Measurements from ENCODE around the gene ARRDC5.
"Not testable (repeated sequence)": the region's sequence is repeated elsewhere in the genome, so short reads cannot be mapped to it uniquely, and the experiment has no call there.

The ARRDC5 gene

DNA sequence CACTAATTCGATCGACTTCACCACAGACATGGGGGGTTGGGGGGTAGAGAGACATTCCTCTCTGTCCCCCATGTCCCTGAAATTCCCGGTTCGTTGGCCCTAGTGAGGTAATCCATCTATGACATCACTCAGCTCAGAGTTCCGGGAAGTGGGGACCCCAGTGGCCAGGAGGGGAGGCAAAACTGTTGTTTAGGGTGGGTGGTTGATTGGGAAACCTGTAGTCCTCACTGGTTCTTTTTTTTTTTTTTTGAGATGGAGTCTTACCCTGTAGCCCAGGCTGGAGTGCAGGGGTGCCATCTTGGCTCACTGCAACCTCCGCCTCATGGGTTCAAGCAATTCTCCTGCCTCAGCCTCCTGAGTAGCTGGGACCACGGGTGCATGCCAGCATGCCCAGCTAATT lies at the start of gene ARRDC5:
Gene ARRDC5, minus strand, starts transcription at position 101 of the 400 bp plus-strand sequence. Its CDS starts 71 bp downstream, at position 30.
- H3K4me1 ChIP-seq (ENCODE audit: insufficient read depth, low read length), result no peaks in the 10 kb centered on the region
- ATAC-seq (ENCODE audit: insufficient read depth, low read depth) (no peak), DNase-seq (no peak)
- H3K9me3 ChIP-seq (ENCODE audit: insufficient read depth, low read length, severe bottlenecking), result no peaks in the 10 kb centered on the region
- H2AFZ ChIP-seq (ENCODE audit: low read depth, low read length), result no peak within 1 kb of the TSS
- no peaks in the 10 kb centered on the region for H3K36me3 ChIP-seq (ENCODE audit: insufficient read depth, low read length)
- no peaks in the 10 kb centered on the region for H3K27me3 ChIP-seq (ENCODE audit: insufficient read depth, low read length, poor library complexity)
- TF ChIP-seq, protein P1, sequence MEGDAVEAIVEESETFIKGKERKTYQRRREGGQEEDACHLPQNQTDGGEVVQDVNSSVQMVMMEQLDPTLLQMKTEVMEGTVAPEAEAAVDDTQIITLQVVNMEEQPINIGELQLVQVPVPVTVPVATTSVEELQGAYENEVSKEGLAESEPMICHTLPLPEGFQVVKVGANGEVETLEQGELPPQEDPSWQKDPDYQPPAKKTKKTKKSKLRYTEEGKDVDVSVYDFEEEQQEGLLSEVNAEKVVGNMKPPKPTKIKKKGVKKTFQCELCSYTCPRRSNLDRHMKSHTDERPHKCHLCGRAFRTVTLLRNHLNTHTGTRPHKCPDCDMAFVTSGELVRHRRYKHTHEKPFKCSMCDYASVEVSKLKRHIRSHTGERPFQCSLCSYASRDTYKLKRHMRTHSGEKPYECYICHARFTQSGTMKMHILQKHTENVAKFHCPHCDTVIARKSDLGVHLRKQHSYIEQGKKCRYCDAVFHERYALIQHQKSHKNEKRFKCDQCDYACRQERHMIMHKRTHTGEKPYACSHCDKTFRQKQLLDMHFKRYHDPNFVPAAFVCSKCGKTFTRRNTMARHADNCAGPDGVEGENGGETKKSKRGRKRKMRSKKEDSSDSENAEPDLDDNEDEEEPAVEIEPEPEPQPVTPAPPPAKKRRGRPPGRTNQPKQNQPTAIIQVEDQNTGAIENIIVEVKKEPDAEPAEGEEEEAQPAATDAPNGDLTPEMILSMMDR (IDR thresholded peaks at IDR 0.05; ENCODE audit: borderline replicate concordance, extremely low read depth, low read length, poor library complexity, severe bottlenecking), result no peak
- no peak for TF ChIP-seq EZH2 (IDR thresholded peaks at IDR 0.05; ENCODE audit: borderline replicate concordance, low read depth, low read length, severe bottlenecking)
- no peak within 1 kb of the TSS for H3K4me3 ChIP-seq (ENCODE audit: low read depth in 1 of 2, low read length in 2 of 2)
- no peaks in the 10 kb centered on the region for H3K79me2 ChIP-seq (ENCODE audit: insufficient read depth, low read length)
- no peak within 1 kb of the TSS for H3K9ac ChIP-seq (ENCODE audit: low read depth, low read length)
- no peak within 1 kb of the TSS for H3K4me2 ChIP-seq (ENCODE audit: insufficient read depth, low read length)
- no peak within 1 kb of the TSS for H3K27ac ChIP-seq (ENCODE audit: low read length)
- H4K20me1 ChIP-seq (ENCODE audit: insufficient read depth, low read length), result no peaks in the 10 kb centered on the region

DNA sequence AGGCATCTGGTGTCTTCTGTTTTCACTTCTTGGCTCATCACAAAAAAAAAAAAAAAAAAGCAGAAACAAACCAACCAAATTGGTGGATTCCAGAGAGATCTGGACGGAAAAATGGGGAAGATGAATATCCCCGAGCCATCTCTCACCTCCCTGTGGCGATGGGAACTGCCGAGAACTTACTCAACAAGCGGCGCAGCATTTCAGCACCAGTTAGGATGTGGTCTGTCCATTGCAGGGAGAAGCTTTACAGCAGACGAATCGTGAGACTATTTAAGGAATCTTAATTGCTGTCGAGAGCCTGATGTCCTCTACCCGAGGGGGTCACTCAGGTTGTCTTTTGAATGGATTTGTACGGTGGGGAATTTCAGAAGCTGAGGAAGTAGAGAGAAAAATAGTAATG lies 49.0 kb upstream of the ARRDC5 start:
- peaks cover 26% of the 10 kb centered on the region; the same call in 1 of the 2 replicates for H4K20me1 ChIP-seq (ENCODE audit: insufficient read depth, low read length)
- TF ChIP-seq EZH2 (IDR thresholded peaks at IDR 0.05; ENCODE audit: borderline replicate concordance, low read depth, low read length, severe bottlenecking), result no peak
- TF ChIP-seq, protein P1 (IDR thresholded peaks at IDR 0.05; ENCODE audit: borderline replicate concordance, extremely low read depth, low read length, poor library complexity, severe bottlenecking), result no peak
- H3K36me3 ChIP-seq (ENCODE audit: insufficient read depth, low read length), result peaks cover 96% of the 10 kb centered on the region

DNA sequence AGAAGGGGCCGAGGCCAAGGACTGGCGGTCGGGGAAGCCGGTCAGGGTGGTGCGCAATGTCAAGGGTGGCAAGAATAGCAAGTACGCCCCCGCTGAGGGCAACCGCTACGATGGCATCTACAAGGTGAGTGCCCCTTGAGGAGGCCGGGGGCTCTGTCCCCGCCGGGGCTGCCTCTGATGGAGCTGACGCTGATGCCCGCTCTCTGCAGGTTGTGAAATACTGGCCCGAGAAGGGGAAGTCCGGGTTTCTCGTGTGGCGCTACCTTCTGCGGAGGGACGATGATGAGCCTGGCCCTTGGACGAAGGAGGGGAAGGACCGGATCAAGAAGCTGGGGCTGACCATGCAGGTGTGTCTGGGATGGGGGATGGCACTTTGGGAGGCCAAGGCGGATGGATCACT lies 48.0 kb upstream of the ARRDC5 start:
- Histone ChIP-seq H4K20me1 (ENCODE audit: insufficient read depth, low read length) (peaks cover 28% of the 10 kb centered on the region; the same call in 1 of the 2 replicates), H3K36me3 (ENCODE audit: insufficient read depth, low read length) (peaks cover 97% of the 10 kb centered on the region), H3K79me2 (ENCODE audit: insufficient read depth, low read length) (peaks cover 28% of the 10 kb centered on the region)
- not testable (repeated sequence) for H3K4me2 ChIP-seq (ENCODE audit: insufficient read depth, low read length); H3K4me1 ChIP-seq (ENCODE audit: insufficient read depth, low read length); H3K9me3 ChIP-seq (ENCODE audit: insufficient read depth, low read length, severe bottlenecking); DNase-seq; H3K9ac ChIP-seq (ENCODE audit: low read depth, low read length); H2AFZ ChIP-seq (ENCODE audit: low read depth, low read length); H3K4me3 ChIP-seq (ENCODE audit: low read depth in 1 of 2, low read length in 2 of 2); H3K27me3 ChIP-seq (ENCODE audit: insufficient read depth, low read length, poor library complexity); ATAC-seq (ENCODE audit: insufficient read depth, low read depth); H3K27ac ChIP-seq (ENCODE audit: low read length)

More for the DNA sequence above, 49.0 kb upstream of the ARRDC5 start:
- H3K4me2 ChIP-seq (ENCODE audit: insufficient read depth, low read length), result no peak overlapping the region
- no peak overlapping the region for H3K9ac ChIP-seq (ENCODE audit: low read depth, low read length)
- no peaks in the 10 kb centered on the region for H3K4me1 ChIP-seq (ENCODE audit: insufficient read depth, low read length)
- ATAC-seq (ENCODE audit: insufficient read depth, low read depth) (no peak), DNase-seq (no peak)
- H3K79me2 ChIP-seq (ENCODE audit: insufficient read depth, low read length), result peaks cover 23% of the 10 kb centered on the region; the same call in 1 of the 2 replicates
- no peak overlapping the region for H3K27ac ChIP-seq (ENCODE audit: low read length)
- H2AFZ ChIP-seq (ENCODE audit: low read depth, low read length), result no peak overlapping the region
- no peaks in the 10 kb centered on the region for H3K9me3 ChIP-seq (ENCODE audit: insufficient read depth, low read length, severe bottlenecking)
- H3K27me3 ChIP-seq (ENCODE audit: insufficient read depth, low read length, poor library complexity), result no peaks in the 10 kb centered on the region
- H3K4me3 ChIP-seq (ENCODE audit: low read depth in 1 of 2, low read length in 2 of 2), result no peak overlapping the region

DNA sequence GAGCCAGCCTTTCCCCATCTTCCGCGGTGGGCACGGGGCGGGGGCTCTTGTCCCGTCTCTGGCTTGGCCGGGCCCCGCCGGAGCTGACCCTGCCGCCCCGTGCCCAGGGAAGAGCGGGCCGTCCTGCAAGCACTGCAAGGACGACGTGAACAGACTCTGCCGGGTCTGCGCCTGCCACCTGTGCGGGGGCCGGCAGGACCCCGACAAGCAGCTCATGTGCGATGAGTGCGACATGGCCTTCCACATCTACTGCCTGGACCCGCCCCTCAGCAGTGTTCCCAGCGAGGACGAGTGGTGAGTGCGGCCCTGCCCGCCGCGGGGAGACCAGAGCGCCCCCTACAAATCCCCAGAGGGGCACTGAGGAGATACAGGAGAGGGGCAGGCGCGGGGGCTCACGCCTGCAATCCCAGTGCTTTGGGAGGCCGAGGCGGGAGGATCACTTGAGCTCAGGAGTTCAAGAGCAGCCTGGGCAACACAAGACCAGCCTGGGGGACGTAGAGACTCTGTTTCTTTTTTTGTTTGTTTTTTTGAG lies 39.0 kb upstream of the ARRDC5 start:
- not testable (repeated sequence) for H3K4me1 ChIP-seq (ENCODE audit: insufficient read depth, low read length); DNase-seq; H3K9me3 ChIP-seq (ENCODE audit: insufficient read depth, low read length, severe bottlenecking); H3K27me3 ChIP-seq (ENCODE audit: insufficient read depth, low read length, poor library complexity); ATAC-seq (ENCODE audit: insufficient read depth, low read depth); H3K4me3 ChIP-seq (ENCODE audit: low read depth in 1 of 2, low read length in 2 of 2); H3K27ac ChIP-seq (ENCODE audit: low read length); H3K4me2 ChIP-seq (ENCODE audit: insufficient read depth, low read length); H3K9ac ChIP-seq (ENCODE audit: low read depth, low read length); H2AFZ ChIP-seq (ENCODE audit: low read depth, low read length)
- H4K20me1 ChIP-seq (ENCODE audit: insufficient read depth, low read length), result peaks cover 53% of the 10 kb centered on the region
- H3K36me3 ChIP-seq (ENCODE audit: insufficient read depth, low read length), result peaks cover 95% of the 10 kb centered on the region
- H3K79me2 ChIP-seq (ENCODE audit: insufficient read depth, low read length), result peaks cover 68% of the 10 kb centered on the region
